ENCODE data around the gene DUS2.

DNA sequence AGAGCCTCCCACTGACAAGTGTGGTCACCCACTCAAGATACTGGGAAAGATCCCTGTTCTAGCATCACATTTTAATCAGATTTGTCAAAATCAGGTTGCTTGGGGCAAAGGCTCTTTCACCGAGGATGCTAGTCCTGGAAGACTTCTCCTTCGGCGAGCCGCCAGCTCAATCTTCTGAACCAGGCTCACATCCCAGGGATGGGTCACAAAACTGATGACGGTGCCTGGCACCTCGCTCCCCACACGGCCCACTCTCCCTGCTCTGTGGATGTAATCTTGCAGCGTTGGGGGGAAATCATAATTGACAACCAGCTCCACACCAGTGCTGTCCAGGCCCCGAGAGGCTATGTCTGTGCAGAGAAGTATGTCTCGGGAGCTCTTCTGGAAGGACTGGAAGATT is 1.6 kb upstream of the DUS2 start:
- TF ChIP-seq SP1 (IDR thresholded peaks at IDR 0.05; ENCODE audit: low read depth) (no peak), POLR2AphosphoS5 (IDR thresholded peaks at IDR 0.05; ENCODE audit: low read depth, low read length) (no peak), SIN3A (IDR thresholded peaks at IDR 0.05; ENCODE audit: low read depth) (no peak), JUND (IDR thresholded peaks at IDR 0.05) (no peak), YY1 (IDR thresholded peaks at IDR 0.05; ENCODE audit: extremely low read depth, insufficient replicate concordance, low read depth, low read length) (no peak), CEBPB (IDR thresholded peaks at IDR 0.05; ENCODE audit: low read depth) (no peak), EZH2 (IDR thresholded peaks at IDR 0.05) (no peak), ZNF274 (IDR thresholded peaks at IDR 0.05; ENCODE audit: low read depth, low read length) (no peak)
- TF ChIP-seq, protein P1, sequence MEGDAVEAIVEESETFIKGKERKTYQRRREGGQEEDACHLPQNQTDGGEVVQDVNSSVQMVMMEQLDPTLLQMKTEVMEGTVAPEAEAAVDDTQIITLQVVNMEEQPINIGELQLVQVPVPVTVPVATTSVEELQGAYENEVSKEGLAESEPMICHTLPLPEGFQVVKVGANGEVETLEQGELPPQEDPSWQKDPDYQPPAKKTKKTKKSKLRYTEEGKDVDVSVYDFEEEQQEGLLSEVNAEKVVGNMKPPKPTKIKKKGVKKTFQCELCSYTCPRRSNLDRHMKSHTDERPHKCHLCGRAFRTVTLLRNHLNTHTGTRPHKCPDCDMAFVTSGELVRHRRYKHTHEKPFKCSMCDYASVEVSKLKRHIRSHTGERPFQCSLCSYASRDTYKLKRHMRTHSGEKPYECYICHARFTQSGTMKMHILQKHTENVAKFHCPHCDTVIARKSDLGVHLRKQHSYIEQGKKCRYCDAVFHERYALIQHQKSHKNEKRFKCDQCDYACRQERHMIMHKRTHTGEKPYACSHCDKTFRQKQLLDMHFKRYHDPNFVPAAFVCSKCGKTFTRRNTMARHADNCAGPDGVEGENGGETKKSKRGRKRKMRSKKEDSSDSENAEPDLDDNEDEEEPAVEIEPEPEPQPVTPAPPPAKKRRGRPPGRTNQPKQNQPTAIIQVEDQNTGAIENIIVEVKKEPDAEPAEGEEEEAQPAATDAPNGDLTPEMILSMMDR (IDR thresholded peaks at IDR 0.05 in 2 of 3, conservative IDR thresholded peaks at IDR 0.05 in 1 of 3; ENCODE audit: borderline replicate concordance in 1 of 3, insufficient read depth in 1 of 3, low read depth in 2 of 3, low read length in 2 of 3): no peak
- TF ChIP-seq, protein P2, sequence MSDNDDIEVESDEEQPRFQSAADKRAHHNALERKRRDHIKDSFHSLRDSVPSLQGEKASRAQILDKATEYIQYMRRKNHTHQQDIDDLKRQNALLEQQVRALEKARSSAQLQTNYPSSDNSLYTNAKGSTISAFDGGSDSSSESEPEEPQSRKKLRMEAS (IDR thresholded peaks at IDR 0.05): no peak
- TF ChIP-seq, protein P3, sequence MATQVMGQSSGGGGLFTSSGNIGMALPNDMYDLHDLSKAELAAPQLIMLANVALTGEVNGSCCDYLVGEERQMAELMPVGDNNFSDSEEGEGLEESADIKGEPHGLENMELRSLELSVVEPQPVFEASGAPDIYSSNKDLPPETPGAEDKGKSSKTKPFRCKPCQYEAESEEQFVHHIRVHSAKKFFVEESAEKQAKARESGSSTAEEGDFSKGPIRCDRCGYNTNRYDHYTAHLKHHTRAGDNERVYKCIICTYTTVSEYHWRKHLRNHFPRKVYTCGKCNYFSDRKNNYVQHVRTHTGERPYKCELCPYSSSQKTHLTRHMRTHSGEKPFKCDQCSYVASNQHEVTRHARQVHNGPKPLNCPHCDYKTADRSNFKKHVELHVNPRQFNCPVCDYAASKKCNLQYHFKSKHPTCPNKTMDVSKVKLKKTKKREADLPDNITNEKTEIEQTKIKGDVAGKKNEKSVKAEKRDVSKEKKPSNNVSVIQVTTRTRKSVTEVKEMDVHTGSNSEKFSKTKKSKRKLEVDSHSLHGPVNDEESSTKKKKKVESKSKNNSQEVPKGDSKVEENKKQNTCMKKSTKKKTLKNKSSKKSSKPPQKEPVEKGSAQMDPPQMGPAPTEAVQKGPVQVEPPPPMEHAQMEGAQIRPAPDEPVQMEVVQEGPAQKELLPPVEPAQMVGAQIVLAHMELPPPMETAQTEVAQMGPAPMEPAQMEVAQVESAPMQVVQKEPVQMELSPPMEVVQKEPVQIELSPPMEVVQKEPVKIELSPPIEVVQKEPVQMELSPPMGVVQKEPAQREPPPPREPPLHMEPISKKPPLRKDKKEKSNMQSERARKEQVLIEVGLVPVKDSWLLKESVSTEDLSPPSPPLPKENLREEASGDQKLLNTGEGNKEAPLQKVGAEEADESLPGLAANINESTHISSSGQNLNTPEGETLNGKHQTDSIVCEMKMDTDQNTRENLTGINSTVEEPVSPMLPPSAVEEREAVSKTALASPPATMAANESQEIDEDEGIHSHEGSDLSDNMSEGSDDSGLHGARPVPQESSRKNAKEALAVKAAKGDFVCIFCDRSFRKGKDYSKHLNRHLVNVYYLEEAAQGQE (IDR thresholded peaks at IDR 0.05; ENCODE audit: low read depth): no peak

Measured in HCT116 (cell line).